ENCODE data around the gene RPS6KA3. TPM values are rescaled to one million over a fixed set of nuclear protein-coding genes. Genes with fewer than 3 reads are reported as not detected.

The RPS6KA3 gene
- total RNA-seq, 1 experiment from 2014 or later, result 14.6 TPM

DNA sequence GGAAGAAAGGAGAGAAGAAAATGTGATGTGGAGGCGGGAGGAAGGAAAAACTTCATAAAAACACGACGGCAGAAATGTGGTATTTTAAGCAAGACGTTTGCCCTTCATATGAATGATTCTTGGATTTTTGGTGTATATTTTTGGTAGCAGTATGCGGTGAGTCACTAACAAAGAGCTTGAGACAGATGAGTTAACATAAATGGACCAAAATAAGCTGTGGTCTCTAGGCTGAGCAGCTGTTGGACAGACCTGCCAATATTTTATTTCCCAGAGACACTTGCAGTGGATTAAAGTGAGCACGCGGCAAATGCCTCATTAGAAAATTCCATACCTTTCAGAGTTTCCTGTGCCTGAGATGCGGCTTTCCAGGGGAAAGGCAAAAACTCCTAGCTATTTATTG lies 43.1 kb upstream of the RPS6KA3 start (continued):
- no peak for TF ChIP-seq ZNF416 (CRISPR knock-in tag; IDR thresholded peaks at IDR 0.05)

DNA sequence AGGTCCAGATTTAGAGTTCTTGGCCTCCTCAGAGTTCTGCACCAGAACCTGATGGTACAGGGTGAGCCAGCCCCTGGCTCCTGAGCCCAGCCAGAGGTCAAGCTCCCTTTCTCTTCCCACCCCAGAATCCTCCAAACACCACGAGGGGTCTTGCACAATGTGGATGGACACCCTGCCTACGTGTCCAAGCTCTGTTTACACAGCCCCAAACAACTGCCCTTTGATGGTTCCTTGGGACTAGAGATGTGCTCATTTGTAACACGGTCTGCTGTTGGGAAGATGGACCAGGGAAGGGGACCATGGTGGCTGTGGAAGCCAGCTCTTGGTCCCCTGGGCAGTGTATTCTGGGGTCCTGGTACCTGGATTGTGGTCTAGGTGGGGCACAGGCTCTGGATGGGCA lies 40.0 kb upstream of the RPS6KA3 start:
- CTCF ChIA-PET, result interaction anchor here (1.0 kb wide), 1 partner anchor 54 kb away, joined by 3 read pairs; no protein-coding TSS in a partner anchor
- no peak overlapping the region for H3K27ac Mint-ChIP-seq

DNA sequence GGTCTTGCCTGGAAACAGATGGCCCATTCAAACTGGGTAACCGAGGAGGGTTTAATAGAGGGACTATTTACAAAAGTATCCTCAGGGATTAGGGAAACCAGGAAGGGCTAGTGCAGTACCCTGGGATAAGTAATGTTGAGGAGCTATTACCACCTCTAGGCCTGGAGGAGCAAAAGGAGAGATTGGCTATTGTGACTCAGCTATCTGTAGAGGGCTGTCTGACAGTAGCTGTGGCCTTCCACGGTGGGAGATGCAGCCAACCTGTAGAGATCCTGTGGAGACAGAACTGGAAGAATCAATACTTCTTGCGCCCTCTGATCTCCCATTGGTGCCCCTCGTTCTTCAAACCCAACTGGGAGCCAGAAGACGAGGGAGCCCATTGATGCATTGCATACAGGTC lies 34.1 kb upstream of the RPS6KA3 start:
- ChIA-PET CTCF (no interaction called here), POLR2A (no interaction called here)
- Mint-ChIP-seq H3K36me3 (no peaks in the 10 kb centered on the region), H3K27me3 (ENCODE audit: low read depth) (peaks cover 3% of the 10 kb centered on the region; the same call in 1 of the 2 replicates), H3K27ac (no peak overlapping the region), H3K4me1 (no peaks in the 10 kb centered on the region), H3K4me3 (no peak overlapping the region), H3K9me3 (no peaks in the 10 kb centered on the region)
- 0 out of 2 replicates have a peak, but pooled peaks have one; percentile 76 for TF ChIP-seq HMGA2 (CRISPR knock-in tag; IDR thresholded peaks at IDR 0.05)
- TF ChIP-seq, protein P1, sequence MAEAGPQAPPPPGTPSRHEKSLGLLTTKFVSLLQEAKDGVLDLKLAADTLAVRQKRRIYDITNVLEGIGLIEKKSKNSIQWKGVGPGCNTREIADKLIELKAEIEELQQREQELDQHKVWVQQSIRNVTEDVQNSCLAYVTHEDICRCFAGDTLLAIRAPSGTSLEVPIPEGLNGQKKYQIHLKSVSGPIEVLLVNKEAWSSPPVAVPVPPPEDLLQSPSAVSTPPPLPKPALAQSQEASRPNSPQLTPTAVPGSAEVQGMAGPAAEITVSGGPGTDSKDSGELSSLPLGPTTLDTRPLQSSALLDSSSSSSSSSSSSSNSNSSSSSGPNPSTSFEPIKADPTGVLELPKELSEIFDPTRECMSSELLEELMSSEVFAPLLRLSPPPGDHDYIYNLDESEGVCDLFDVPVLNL (CRISPR knock-in tag; IDR thresholded peaks at IDR 0.05; ENCODE audit: borderline replicate concordance, low read depth), result no peak
- TF ChIP-seq CBFB (CRISPR knock-in tag; IDR thresholded peaks at IDR 0.05; ENCODE audit: low read depth), result no peak
- peak; percentile 65 for ATAC-seq
- no peak for DNase-seq (ENCODE audit: low spot score)

More for the DNA sequence above, 40.0 kb upstream of the RPS6KA3 start:
- POLR2A ChIA-PET, result no interaction called here
- DNase-seq (ENCODE audit: low spot score) (no peak), ATAC-seq (no peak)
- H3K9me3 Mint-ChIP-seq, result no peaks in the 10 kb centered on the region
- H3K4me1 Mint-ChIP-seq, result peaks cover 4% of the 10 kb centered on the region; the same call in 1 of the 2 replicates
- H3K36me3 Mint-ChIP-seq, result no peaks in the 10 kb centered on the region
- no peaks in the 10 kb centered on the region for H3K27me3 Mint-ChIP-seq (ENCODE audit: low read depth)
- TF ChIP-seq HMGA2 (CRISPR knock-in tag; IDR thresholded peaks at IDR 0.05) (no peak), GABPB1 (CRISPR knock-in tag; IDR thresholded peaks at IDR 0.05) (peak; percentile 48; the same call in 1 of the 2 replicates), TEAD1 (CRISPR knock-in tag; IDR thresholded peaks at IDR 0.05) (no peak)
- no peak overlapping the region for H3K4me3 Mint-ChIP-seq

DNA sequence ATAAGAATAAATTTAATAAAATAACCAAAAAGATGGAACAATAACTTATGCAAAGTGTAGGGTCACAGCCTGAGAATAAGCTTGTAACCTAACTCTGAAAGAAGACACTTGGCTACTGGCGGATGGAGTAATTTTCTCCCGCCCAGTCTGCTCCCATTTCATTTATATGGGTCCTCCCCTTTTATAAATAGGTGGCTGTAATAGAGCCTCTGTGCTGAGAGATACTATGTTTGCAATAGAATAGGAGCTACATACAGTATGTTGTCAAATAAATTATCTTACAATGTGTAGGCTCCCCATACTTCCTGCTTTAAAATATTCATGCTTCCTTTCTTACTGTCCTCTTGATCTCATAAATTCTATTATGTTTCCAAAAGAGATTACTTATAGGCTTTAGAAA lies 28.2 kb upstream of the RPS6KA3 start:
- no peaks in the 10 kb centered on the region for H3K36me3 Mint-ChIP-seq
- TF ChIP-seq IRF2 (CRISPR knock-in tag; IDR thresholded peaks at IDR 0.05; ENCODE audit: borderline replicate concordance, low read depth) (no peak), MYBL2 (CRISPR knock-in tag; IDR thresholded peaks at IDR 0.05) (no peak), NFE2L1 (CRISPR knock-in tag; IDR thresholded peaks at IDR 0.05) (no peak), SMAD4 (CRISPR knock-in tag; IDR thresholded peaks at IDR 0.05) (no peak), ZNF423 (CRISPR knock-in tag; IDR thresholded peaks at IDR 0.05) (no peak), NR1H2 (CRISPR knock-in tag; IDR thresholded peaks at IDR 0.05) (no peak), SOX15 (CRISPR knock-in tag; IDR thresholded peaks at IDR 0.05) (no peak), GABPB1 (CRISPR knock-in tag; IDR thresholded peaks at IDR 0.05) (no peak), MXD4 (CRISPR knock-in tag; IDR thresholded peaks at IDR 0.05; ENCODE audit: borderline replicate concordance) (no peak), ZNF396 (CRISPR knock-in tag; IDR thresholded peaks at IDR 0.05; ENCODE audit: borderline replicate concordance) (no peak)
- TF ChIP-seq, protein P2, sequence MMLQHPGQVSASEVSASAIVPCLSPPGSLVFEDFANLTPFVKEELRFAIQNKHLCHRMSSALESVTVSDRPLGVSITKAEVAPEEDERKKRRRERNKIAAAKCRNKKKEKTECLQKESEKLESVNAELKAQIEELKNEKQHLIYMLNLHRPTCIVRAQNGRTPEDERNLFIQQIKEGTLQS (CRISPR knock-in tag; conservative IDR thresholded peaks at IDR 0.05), result no peak
- TF ChIP-seq, protein P3, sequence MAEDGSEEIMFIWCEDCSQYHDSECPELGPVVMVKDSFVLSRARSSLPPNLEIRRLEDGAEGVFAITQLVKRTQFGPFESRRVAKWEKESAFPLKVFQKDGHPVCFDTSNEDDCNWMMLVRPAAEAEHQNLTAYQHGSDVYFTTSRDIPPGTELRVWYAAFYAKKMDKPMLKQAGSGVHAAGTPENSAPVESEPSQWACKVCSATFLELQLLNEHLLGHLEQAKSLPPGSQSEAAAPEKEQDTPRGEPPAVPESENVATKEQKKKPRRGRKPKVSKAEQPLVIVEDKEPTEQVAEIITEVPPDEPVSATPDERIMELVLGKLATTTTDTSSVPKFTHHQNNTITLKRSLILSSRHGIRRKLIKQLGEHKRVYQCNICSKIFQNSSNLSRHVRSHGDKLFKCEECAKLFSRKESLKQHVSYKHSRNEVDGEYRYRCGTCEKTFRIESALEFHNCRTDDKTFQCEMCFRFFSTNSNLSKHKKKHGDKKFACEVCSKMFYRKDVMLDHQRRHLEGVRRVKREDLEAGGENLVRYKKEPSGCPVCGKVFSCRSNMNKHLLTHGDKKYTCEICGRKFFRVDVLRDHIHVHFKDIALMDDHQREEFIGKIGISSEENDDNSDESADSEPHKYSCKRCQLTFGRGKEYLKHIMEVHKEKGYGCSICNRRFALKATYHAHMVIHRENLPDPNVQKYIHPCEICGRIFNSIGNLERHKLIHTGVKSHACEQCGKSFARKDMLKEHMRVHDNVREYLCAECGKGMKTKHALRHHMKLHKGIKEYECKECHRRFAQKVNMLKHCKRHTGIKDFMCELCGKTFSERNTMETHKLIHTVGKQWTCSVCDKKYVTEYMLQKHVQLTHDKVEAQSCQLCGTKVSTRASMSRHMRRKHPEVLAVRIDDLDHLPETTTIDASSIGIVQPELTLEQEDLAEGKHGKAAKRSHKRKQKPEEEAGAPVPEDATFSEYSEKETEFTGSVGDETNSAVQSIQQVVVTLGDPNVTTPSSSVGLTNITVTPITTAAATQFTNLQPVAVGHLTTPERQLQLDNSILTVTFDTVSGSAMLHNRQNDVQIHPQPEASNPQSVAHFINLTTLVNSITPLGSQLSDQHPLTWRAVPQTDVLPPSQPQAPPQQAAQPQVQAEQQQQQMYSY (CRISPR knock-in tag; IDR thresholded peaks at IDR 0.05), result no peak
- TF ChIP-seq, protein P4, sequence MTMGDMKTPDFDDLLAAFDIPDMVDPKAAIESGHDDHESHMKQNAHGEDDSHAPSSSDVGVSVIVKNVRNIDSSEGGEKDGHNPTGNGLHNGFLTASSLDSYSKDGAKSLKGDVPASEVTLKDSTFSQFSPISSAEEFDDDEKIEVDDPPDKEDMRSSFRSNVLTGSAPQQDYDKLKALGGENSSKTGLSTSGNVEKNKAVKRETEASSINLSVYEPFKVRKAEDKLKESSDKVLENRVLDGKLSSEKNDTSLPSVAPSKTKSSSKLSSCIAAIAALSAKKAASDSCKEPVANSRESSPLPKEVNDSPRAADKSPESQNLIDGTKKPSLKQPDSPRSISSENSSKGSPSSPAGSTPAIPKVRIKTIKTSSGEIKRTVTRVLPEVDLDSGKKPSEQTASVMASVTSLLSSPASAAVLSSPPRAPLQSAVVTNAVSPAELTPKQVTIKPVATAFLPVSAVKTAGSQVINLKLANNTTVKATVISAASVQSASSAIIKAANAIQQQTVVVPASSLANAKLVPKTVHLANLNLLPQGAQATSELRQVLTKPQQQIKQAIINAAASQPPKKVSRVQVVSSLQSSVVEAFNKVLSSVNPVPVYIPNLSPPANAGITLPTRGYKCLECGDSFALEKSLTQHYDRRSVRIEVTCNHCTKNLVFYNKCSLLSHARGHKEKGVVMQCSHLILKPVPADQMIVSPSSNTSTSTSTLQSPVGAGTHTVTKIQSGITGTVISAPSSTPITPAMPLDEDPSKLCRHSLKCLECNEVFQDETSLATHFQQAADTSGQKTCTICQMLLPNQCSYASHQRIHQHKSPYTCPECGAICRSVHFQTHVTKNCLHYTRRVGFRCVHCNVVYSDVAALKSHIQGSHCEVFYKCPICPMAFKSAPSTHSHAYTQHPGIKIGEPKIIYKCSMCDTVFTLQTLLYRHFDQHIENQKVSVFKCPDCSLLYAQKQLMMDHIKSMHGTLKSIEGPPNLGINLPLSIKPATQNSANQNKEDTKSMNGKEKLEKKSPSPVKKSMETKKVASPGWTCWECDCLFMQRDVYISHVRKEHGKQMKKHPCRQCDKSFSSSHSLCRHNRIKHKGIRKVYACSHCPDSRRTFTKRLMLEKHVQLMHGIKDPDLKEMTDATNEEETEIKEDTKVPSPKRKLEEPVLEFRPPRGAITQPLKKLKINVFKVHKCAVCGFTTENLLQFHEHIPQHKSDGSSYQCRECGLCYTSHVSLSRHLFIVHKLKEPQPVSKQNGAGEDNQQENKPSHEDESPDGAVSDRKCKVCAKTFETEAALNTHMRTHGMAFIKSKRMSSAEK (CRISPR knock-in tag; IDR thresholded peaks at IDR 0.05; ENCODE audit: borderline replicate concordance), result no peak
- TF ChIP-seq, protein P5, sequence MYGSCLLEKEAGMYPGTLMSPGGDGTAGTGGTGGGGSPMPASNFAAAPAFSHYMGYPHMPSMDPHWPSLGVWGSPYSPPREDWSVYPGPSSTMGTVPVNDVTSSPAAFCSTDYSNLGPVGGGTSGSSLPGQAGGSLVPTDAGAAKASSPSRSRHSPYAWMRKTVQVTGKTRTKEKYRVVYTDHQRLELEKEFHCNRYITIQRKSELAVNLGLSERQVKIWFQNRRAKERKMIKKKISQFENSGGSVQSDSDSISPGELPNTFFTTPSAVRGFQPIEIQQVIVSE (CRISPR knock-in tag; IDR thresholded peaks at IDR 0.05; ENCODE audit: borderline replicate concordance), result no peak
- CTCF ChIA-PET, result no interaction called here
- no peak overlapping the region for H3K27ac Mint-ChIP-seq
- DNase-seq (ENCODE audit: low spot score) (no peak), ATAC-seq (no peak)
- POLR2A ChIA-PET, result no interaction called here
- no peaks in the 10 kb centered on the region for H3K9me3 Mint-ChIP-seq
- H3K27me3 Mint-ChIP-seq (ENCODE audit: low read depth), result peaks cover 3% of the 10 kb centered on the region; the same call in 1 of the 2 replicates
- no peak overlapping the region for H3K4me3 Mint-ChIP-seq
- no peaks in the 10 kb centered on the region for H3K4me1 Mint-ChIP-seq
